ENCODE results near the gene ACTN1.
A peak's percentile ranks its signal among the peaks of the same experiment; 100 is the strongest.

- TF ChIP-seq CTCF (IDR thresholded peaks at IDR 0.05) (peak in 4 of 6 experiments; percentile 15 to 49 (median 40)), POLR2A (IDR thresholded peaks at IDR 0.05) (no peak)
These were observed 23.0 kb upstream of the ACTN1 start for GRCh38 chr14:69002069-69002468.
